MM.1S (cell line): ENCODE measurements around the gene ZNF444.

Source experiments
- DNase-seq: peaks from one replicate; pipeline ENCODE4 v3.0.0-alpha.2; 2015
- H2AFZ ChIP-seq: fragments of 300-600 bp; sonication (generic); 2 replicates; pipeline ENCODE4 v1.6.0; 2016; ENCODE audit warnings: antibody characterized with exemption, low read length
- H3F3A ChIP-seq: fragments of 300-600 bp; sonication (generic); 2 replicates; pipeline ENCODE4 v1.6.1; 2016; ENCODE audit warnings: mild to moderate bottlenecking, antibody characterized with exemption, low read length, moderate library complexity, mixed read lengths; ENCODE audit not compliant: insufficient read depth
- H3K27ac ChIP-seq: fragments of 300-600 bp; sonication (generic); 2 replicates; pipeline ENCODE4 v1.5.1; 2016; ENCODE audit warnings: mild to moderate bottlenecking, low read length
- H3K27me3 ChIP-seq: fragments of 300-600 bp; sonication (generic); replicated peaks from 2 replicates; pipeline ENCODE4 v1.6.0; 2016; ENCODE audit warnings: low read length; ENCODE audit not compliant: insufficient read depth
- H3K36me3 ChIP-seq: fragments of 300-600 bp; sonication (generic); replicated peaks from 2 replicates; pipeline ENCODE4 v1.6.1; 2016; ENCODE audit warnings: mild to moderate bottlenecking, low read length, mixed read lengths; ENCODE audit not compliant: insufficient read depth
- H3K4me1 ChIP-seq: fragments of 300-600 bp; sonication (generic); 2 replicates; pipeline ENCODE4 v1.6.1; 2016; ENCODE audit warnings: low read length, mixed read lengths
- H3K4me2 ChIP-seq: fragments of 300-600 bp; sonication (generic); 2 replicates; pipeline ENCODE4 v1.6.0; 2016; ENCODE audit warnings: low read depth, low read length
- H3K4me3 ChIP-seq: fragments of 300-600 bp; sonication (generic); 2 replicates; pipeline ENCODE4 v1.5.1; 2016; ENCODE audit warnings: low read length, mixed read lengths
- H3K79me2 ChIP-seq: fragments of 300-600 bp; sonication (generic); 2 replicates; pipeline ENCODE4 v1.6.1; 2016; ENCODE audit warnings: mixed run types, low read length, mixed read lengths
- H3K9ac ChIP-seq: fragments of 300-600 bp; sonication (generic); 2 replicates; pipeline ENCODE4 v1.6.1; 2016; ENCODE audit warnings: low read length, mixed read lengths
- H3K9me2 ChIP-seq: fragments of 300-600 bp; sonication (generic); replicated peaks from 2 replicates; pipeline ENCODE4 v1.6.1; 2016; ENCODE audit warnings: mild to moderate bottlenecking, low read length, mixed read lengths; ENCODE audit not compliant: insufficient read depth
- H3K9me3 ChIP-seq: fragments of 300-600 bp; sonication (generic); replicated peaks from 2 replicates; pipeline ENCODE4 v1.6.1; 2016; ENCODE audit warnings: mild to moderate bottlenecking, low read length, mixed read lengths; ENCODE audit not compliant: insufficient read depth
- H4K20me1 ChIP-seq: fragments of 300-600 bp; sonication (generic); 2 replicates; pipeline ENCODE4 v1.6.1; 2016; ENCODE audit warnings: mild to moderate bottlenecking, low read length, moderate library complexity, mixed read lengths; ENCODE audit not compliant: insufficient read depth
- EZH2 ChIP-seq: fragments of 300-600 bp; sonication (generic); optimal IDR thresholded peaks from 2 replicates; pipeline ENCODE3; 2017; ENCODE audit warnings: low read depth, mild to moderate bottlenecking, antibody characterized with exemption, low read length, mixed read lengths
- EZH2phosphoT487 ChIP-seq: fragments of 300-600 bp; sonication (generic); IDR thresholded peaks from 2 replicates; pipeline ENCODE4 v1.6.1; 2018; ENCODE audit warnings: antibody characterized with exemption, low read length
- TF ChIP-seq, protein P1 (sequence below): fragments of 300-600 bp; sonication (generic); IDR thresholded peaks from 2 replicates; pipeline ENCODE4 v1.5.1; 2016; ENCODE audit warnings: antibody characterized with exemption, low read length, mixed read lengths

ZNF444 gene

DNA sequence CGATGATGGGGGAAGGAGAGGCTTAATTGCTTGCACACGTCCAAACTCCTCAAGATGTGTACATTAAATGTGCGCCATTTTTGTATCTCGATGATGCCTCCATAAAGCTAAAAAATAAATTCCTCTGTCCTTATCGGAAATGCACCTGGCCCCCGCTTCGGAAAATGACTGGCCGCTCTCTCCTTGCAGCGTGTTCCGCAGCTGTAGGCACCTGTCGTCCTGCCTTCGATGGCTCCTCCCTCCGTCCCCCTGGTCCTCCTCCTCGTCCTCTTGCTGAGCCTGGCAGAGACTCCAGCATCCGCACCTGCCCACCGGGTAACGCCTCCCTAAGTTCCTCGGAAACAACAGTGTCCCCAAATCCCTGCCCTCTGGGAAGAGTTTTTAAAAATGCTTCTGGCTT, 35.8 kb downstream of the ZNF444 start:
- no peaks in the 10 kb centered on the region for H3K79me2 ChIP-seq
- no peak overlapping the region for H2AFZ ChIP-seq
- TF ChIP-seq EZH2phosphoT487 (no peak), EZH2 (no peak)
- TF ChIP-seq, protein P1, sequence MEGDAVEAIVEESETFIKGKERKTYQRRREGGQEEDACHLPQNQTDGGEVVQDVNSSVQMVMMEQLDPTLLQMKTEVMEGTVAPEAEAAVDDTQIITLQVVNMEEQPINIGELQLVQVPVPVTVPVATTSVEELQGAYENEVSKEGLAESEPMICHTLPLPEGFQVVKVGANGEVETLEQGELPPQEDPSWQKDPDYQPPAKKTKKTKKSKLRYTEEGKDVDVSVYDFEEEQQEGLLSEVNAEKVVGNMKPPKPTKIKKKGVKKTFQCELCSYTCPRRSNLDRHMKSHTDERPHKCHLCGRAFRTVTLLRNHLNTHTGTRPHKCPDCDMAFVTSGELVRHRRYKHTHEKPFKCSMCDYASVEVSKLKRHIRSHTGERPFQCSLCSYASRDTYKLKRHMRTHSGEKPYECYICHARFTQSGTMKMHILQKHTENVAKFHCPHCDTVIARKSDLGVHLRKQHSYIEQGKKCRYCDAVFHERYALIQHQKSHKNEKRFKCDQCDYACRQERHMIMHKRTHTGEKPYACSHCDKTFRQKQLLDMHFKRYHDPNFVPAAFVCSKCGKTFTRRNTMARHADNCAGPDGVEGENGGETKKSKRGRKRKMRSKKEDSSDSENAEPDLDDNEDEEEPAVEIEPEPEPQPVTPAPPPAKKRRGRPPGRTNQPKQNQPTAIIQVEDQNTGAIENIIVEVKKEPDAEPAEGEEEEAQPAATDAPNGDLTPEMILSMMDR = no peak
- DNase-seq = no peak
- H3K27me3 ChIP-seq = peaks cover 68% of the 10 kb centered on the region
- no peak overlapping the region for H3K9ac ChIP-seq
- no peak overlapping the region for H3K27ac ChIP-seq
- no peaks in the 10 kb centered on the region for H3K9me3 ChIP-seq
- H3K9me2 ChIP-seq = no peaks in the 10 kb centered on the region
- no peaks in the 10 kb centered on the region for H3K36me3 ChIP-seq
- no peak overlapping the region for H3K4me3 ChIP-seq
- H3K4me1 ChIP-seq = no peaks in the 10 kb centered on the region
- no peaks in the 10 kb centered on the region for H3F3A ChIP-seq
- no peaks in the 10 kb centered on the region for H4K20me1 ChIP-seq
- no peak overlapping the region for H3K4me2 ChIP-seq

DNA sequence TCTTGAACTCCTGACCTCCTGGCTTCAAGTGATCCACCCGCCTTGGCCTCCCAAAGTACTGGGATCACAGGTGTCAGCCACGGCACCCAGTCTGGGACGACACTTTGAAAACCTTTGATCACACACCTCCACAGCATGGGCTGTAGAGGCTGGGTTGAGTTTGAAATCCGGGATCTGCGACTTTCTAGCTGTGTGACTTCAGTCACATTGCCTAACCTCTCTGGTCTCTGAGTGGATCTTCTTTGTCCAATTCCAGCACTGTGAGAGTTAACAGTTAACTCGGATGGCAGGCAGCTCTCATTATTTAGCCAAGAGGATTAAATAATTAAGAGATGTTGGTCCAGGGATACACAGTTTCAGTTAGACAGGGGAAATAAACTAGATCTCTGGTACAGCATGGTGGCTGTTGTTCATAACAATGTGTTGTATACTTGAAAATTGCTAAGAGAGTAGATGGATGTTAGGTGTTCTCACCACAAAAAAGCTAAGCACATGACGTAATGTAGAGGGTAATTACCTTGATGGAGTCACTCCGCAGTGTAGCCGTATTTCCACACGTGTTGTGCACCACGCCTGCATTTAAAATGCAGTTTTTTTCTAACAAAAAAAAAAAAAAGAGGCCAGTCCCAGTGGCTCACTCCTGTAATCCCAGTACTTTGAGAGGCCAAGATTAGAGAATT, 36.6 kb downstream of the ZNF444 start:
- H3K79me2 ChIP-seq = no peaks in the 10 kb centered on the region
- no peaks in the 10 kb centered on the region for H3K4me1 ChIP-seq
- DNase-seq = no peak
- no peaks in the 10 kb centered on the region for H3K9me3 ChIP-seq
- no peak overlapping the region for H2AFZ ChIP-seq
- H4K20me1 ChIP-seq = no peaks in the 10 kb centered on the region
- no peak overlapping the region for H3K4me2 ChIP-seq
- TF ChIP-seq EZH2 (no peak), EZH2phosphoT487 (no peak)
- TF ChIP-seq, protein P1 = no peak
- no peaks in the 10 kb centered on the region for H3K9me2 ChIP-seq
- H3K4me3 ChIP-seq = no peak overlapping the region
- H3K27ac ChIP-seq = no peak overlapping the region
- H3F3A ChIP-seq = no peaks in the 10 kb centered on the region
- H3K36me3 ChIP-seq = no peaks in the 10 kb centered on the region
- H3K9ac ChIP-seq = no peak overlapping the region
- peaks cover 77% of the 10 kb centered on the region for H3K27me3 ChIP-seq

DNA sequence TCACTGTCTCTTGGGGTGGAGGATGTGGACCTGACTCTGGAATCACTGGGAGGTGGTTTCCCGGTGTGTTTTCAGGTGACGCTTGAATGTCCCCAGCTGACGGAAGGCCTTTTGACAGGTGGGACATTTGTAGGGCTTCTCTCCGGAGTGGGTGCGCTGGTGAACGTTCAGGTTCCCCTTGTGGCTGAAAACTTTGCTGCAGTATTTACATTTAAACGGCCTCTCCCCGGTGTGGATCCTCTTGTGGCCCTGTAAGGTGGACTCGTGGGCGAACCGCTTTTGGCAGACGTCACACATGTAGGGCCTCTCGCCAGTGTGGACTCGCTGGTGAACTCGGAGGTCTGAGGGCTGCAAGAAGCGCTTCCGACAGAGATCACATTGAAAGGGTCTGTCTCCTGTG, 48.7 kb downstream of the ZNF444 start:
- Histone ChIP-seq H3K4me1 (no peaks in the 10 kb centered on the region), H3K9ac (no peak overlapping the region), H3K9me2 (no peaks in the 10 kb centered on the region), H3K4me3 (no peak overlapping the region), H2AFZ (no peak overlapping the region), H3K27ac (no peak overlapping the region), H3F3A (no peaks in the 10 kb centered on the region), H3K9me3 (no peaks in the 10 kb centered on the region), H3K79me2 (no peaks in the 10 kb centered on the region), H3K36me3 (no peaks in the 10 kb centered on the region), H3K4me2 (no peak overlapping the region), H3K27me3 (peaks cover 46% of the 10 kb centered on the region), H4K20me1 (no peaks in the 10 kb centered on the region)
- no peak for DNase-seq
- TF ChIP-seq EZH2 (no peak), EZH2phosphoT487 (no peak)
- TF ChIP-seq, protein P1 = no peak
